SK-N-SH (cell line): ENCODE measurements around the gene NRCAM. TPM values are rescaled to one million over a fixed set of nuclear protein-coding genes. Genes with fewer than 3 reads are reported as not detected.

ENCODE experiments used
- CTCF ChIA-PET: fragments of 300-600, 350-600 bp; formaldehyde crosslinking; extraction: SDS; loops from one replicate; lab custom pipeline; 2021; lab: Yijun Ruan, JAX
- POLR2A ChIA-PET: fragments of 350-600 bp; sonication (Branson Sonifier 250); formaldehyde crosslinking; extraction: SDS; loops from one replicate; lab custom pipeline; 2020; ENCODE audit warnings: antibody characterized with exemption, inconsistent platforms; lab: Yijun Ruan, JAX
- DNase-seq: peaks from one replicate; pipeline ENCODE4 v3.0.0; 2012
- H2AFZ ChIP-seq: fragments of 200-600 bp; sonication (generic); 2 replicates; pipeline ENCODE4 v1.8.1; 2016; ENCODE audit warnings: antibody characterized with exemption, mild to moderate bottlenecking, low read depth
- H3F3A ChIP-seq: fragments of 200-600 bp; sonication (generic); replicated peaks from 2 replicates; pipeline ENCODE3; 2016; ENCODE audit warnings: antibody characterized with exemption, mild to moderate bottlenecking; ENCODE audit not compliant: insufficient read depth
- H3K27ac ChIP-seq, 2 experiments: fragments of 200-500 bp in 1 of 2; fragments of 200-600 bp in 1 of 2; sonication (Bioruptor generic) in 1 of 2; sonication (generic), shearing (Covaris generic) in 1 of 2; 2 replicates each; pipeline versions ENCODE4 v1.5.1 to v1.6.1; 2014 to 2016; ENCODE audit warnings: low read depth in 2 of 2, inconsistent platforms in 1 of 2, low read length in 1 of 2, mild to moderate bottlenecking in 1 of 2, mixed read lengths in 1 of 2
- H3K27me3 ChIP-seq: fragments of 200-600 bp; sonication (generic), shearing (Covaris generic); 2 replicates; pipeline ENCODE4 v1.6.1; 2016; ENCODE audit warnings: mixed run types; ENCODE audit not compliant: insufficient read depth
- H3K36me3 ChIP-seq, 2 experiments: fragments of 200-500 bp in 1 of 2; fragments of 200-600 bp in 1 of 2; sonication (Bioruptor generic) in 1 of 2; sonication (generic) in 1 of 2; replicated peaks in 1 of 2; 2 replicates each; pipeline versions ENCODE3 to v1.5.1; 2014 to 2016; ENCODE audit warnings: low read length in 1 of 2, mild to moderate bottlenecking in 1 of 2; ENCODE audit not compliant: insufficient read depth in 2 of 2, control insufficient read depth in 1 of 2
- H3K4me1 ChIP-seq, 2 experiments: fragments of 200-500 bp in 1 of 2; fragments of 200-600 bp in 1 of 2; sonication (Bioruptor generic) in 1 of 2; sonication (generic), shearing (Covaris generic) in 1 of 2; 2 replicates each; pipeline versions ENCODE4 v1.5.1 to v1.6.1; 2014 to 2016; ENCODE audit warnings: low read depth in 1 of 2, low read length in 1 of 2, mixed run types in 1 of 2; ENCODE audit not compliant: insufficient read depth in 2 of 2, control insufficient read depth in 1 of 2
- H3K4me2 ChIP-seq: fragments of 200-600 bp; sonication (generic), shearing (Covaris generic); 2 replicates; pipeline ENCODE4 v1.6.1; 2017; ENCODE audit warnings: mixed run types
- H3K4me3 ChIP-seq, 2 experiments: fragments of 200-500 bp in 1 of 2; fragments of 200-600 bp in 1 of 2; sonication (Bioruptor generic) in 1 of 2; sonication (generic), shearing (Covaris generic) in 1 of 2; 2 replicates each; pipeline versions ENCODE4 v1.5.1 to v1.8.1; 2014 to 2016; ENCODE audit warnings: low read depth in 2 of 2, inconsistent platforms in 1 of 2, low read length in 1 of 2, mild to moderate bottlenecking in 1 of 2, mixed read lengths in 1 of 2, moderate library complexity in 1 of 2
- H3K79me2 ChIP-seq: fragments of 200-600 bp; sonication (generic); 2 replicates; pipeline ENCODE4 v1.8.1; 2017; ENCODE audit warnings: mild to moderate bottlenecking; ENCODE audit not compliant: insufficient read depth
- H3K9ac ChIP-seq: fragments of 200-600 bp; sonication (generic); 2 replicates; pipeline ENCODE4 v1.6.1; 2017; ENCODE audit warnings: mixed run types
- H3K9me2 ChIP-seq: fragments of 200-600 bp; sonication (generic); 2 replicates; pipeline ENCODE4 v1.6.1; 2017; ENCODE audit warnings: mixed run types
- H3K9me3 ChIP-seq: fragments of 200-600 bp; sonication (generic); 2 replicates; pipeline ENCODE4 v1.6.1; 2017; ENCODE audit warnings: mixed run types, mild to moderate bottlenecking, moderate library complexity
- H4K20me1 ChIP-seq: fragments of 200-600 bp; sonication (generic); 2 replicates; pipeline ENCODE4 v1.6.1; 2017; ENCODE audit warnings: mild to moderate bottlenecking, mixed run types; ENCODE audit not compliant: insufficient read depth
- EP300 ChIP-seq, 2 experiments: IDR thresholded peaks; 2 replicates each; pipeline versions ENCODE4 v1.4.0 to v1.6.1; 2012; ENCODE audit warnings: borderline replicate concordance in 1 of 2, low read depth in 1 of 2, low read length in 1 of 2
- EZH2phosphoT487 ChIP-seq: fragments of 200-600 bp; sonication (generic); IDR thresholded peaks from 2 replicates; pipeline ENCODE4 v1.6.1; 2017; ENCODE audit warnings: low read depth, mixed run types, mild to moderate bottlenecking, antibody characterized with exemption, moderate library complexity, borderline replicate concordance
- FOXJ3 ChIP-seq: sonication (generic); formaldehyde crosslinking; IDR thresholded peaks from 2 replicates; pipeline ENCODE4 v1.5.1; 2020; ENCODE audit warnings: mild to moderate bottlenecking, missing genetic modification reagents
- GATA2 ChIP-seq: sonication (generic); formaldehyde crosslinking; IDR thresholded peaks from 2 replicates; pipeline ENCODE4 v1.5.0; 2020; ENCODE audit warnings: mild to moderate bottlenecking, missing genetic modification reagents
- JUND ChIP-seq: IDR thresholded peaks from 2 replicates; pipeline ENCODE4 v1.4.0; 2012
- MEF2A ChIP-seq: IDR thresholded peaks from 2 replicates; pipeline ENCODE4 v1.4.0; 2012; ENCODE audit warnings: low read depth, borderline replicate concordance
- MXI1 ChIP-seq: IDR thresholded peaks from 2 replicates; pipeline ENCODE4 v1.6.1; 2012; ENCODE audit warnings: mild to moderate bottlenecking, low read depth, low read length, improper control_type of control experiment
- RAD21 ChIP-seq: IDR thresholded peaks from 2 replicates; pipeline ENCODE4 v1.6.1; 2012; ENCODE audit warnings: mild to moderate bottlenecking, low read length
- RXRA ChIP-seq: IDR thresholded peaks from 2 replicates; pipeline ENCODE4 v1.4.0; 2012; ENCODE audit warnings: low read depth, mild to moderate bottlenecking, borderline replicate concordance
- SIN3A ChIP-seq: IDR thresholded peaks from 2 replicates; pipeline ENCODE4 v1.6.1; 2012; ENCODE audit warnings: low read depth, mild to moderate bottlenecking, low read length, moderate library complexity, borderline replicate concordance
- SMC3 ChIP-seq: IDR thresholded peaks from 2 replicates; pipeline ENCODE4 v1.6.1; 2012; ENCODE audit warnings: low read depth, low read length, improper control_type of control experiment
- TAF1 ChIP-seq: IDR thresholded peaks from 2 replicates; pipeline ENCODE4 v1.6.1; 2012; ENCODE audit warnings: low read depth, mild to moderate bottlenecking, low read length, moderate library complexity, borderline replicate concordance
- TCF12 ChIP-seq: IDR thresholded peaks from 2 replicates; pipeline ENCODE4 v1.4.0; 2012
- YY1 ChIP-seq: IDR thresholded peaks from 2 replicates; pipeline ENCODE4 v1.4.0; 2012; ENCODE audit warnings: low read depth, mild to moderate bottlenecking
- WGBS: methylation state at CpG from one replicate; pipeline ENCODE4 v1.1.6; 2017; ENCODE audit warnings: low lambda C conversion rate; 5-methylcytosine and 5-hydroxymethylcytosine counted together
- polyA plus RNA-seq, 3 experiments: library from polyadenylated mRNA; depleted of rRNA; stranded (reverse); fragments of >200 nt; gene quantifications; 2 replicates each; pipeline ENCODE4 v1.2.3, GENCODE V29; 2012
- TF ChIP-seq, protein P1 (sequence below): IDR thresholded peaks from 2 replicates; pipeline ENCODE4 v1.6.1; 2012; ENCODE audit warnings: mild to moderate bottlenecking, low read depth, low read length, moderate library complexity
- TF ChIP-seq, protein P2 (sequence below): fragments of 150-350 bp; IDR thresholded peaks from 2 replicates; pipeline ENCODE4 v1.6.1; 2017; ENCODE audit warnings: antibody characterized with exemption, low read length, low read depth, borderline replicate concordance
- TF ChIP-seq, protein P3 (sequence below): IDR thresholded peaks from 2 replicates; pipeline ENCODE4 v1.4.0; 2012; ENCODE audit warnings: low read depth, borderline replicate concordance
- TF ChIP-seq, protein P4 (sequence below): fragments of 200-600 bp; sonication (generic); IDR thresholded peaks from 2 replicates; pipeline ENCODE4 v1.6.1; 2017; ENCODE audit warnings: antibody characterized with exemption, mild to moderate bottlenecking, moderate library complexity

NRCAM gene
- polyA plus RNA-seq, 1 of the 3 experiments (the other 2 are of a cell fraction) = 1.1 TPM

DNA sequence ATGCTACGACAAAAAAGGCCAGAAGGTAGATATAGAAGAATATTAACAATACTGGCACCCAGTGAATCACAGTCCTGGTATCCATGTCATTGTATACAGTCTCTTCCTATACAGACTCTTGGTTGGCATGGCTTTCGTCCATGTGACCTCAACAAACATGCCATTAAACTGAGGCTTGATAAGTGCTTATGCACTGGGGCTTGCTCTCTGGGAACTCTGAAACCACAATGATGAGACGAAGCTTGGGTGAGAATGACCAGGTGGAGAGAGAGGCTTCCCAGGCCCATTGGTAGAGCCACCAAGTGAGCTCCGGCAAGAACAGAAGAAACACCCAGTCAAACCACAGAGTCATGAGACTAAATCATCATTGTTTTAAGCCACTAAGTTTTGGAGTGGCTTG lies 36.5 kb upstream of the NRCAM start:
- 96% methylated on average over 4 of the region's 4 CpGs for WGBS
- CTCF ChIA-PET = interaction anchor here (0.9 to 1.3 kb wide), 3 partner anchors 82 to 347 kb away, joined by 3 to 4 read pairs (median 3); no protein-coding TSS in a partner anchor

DNA sequence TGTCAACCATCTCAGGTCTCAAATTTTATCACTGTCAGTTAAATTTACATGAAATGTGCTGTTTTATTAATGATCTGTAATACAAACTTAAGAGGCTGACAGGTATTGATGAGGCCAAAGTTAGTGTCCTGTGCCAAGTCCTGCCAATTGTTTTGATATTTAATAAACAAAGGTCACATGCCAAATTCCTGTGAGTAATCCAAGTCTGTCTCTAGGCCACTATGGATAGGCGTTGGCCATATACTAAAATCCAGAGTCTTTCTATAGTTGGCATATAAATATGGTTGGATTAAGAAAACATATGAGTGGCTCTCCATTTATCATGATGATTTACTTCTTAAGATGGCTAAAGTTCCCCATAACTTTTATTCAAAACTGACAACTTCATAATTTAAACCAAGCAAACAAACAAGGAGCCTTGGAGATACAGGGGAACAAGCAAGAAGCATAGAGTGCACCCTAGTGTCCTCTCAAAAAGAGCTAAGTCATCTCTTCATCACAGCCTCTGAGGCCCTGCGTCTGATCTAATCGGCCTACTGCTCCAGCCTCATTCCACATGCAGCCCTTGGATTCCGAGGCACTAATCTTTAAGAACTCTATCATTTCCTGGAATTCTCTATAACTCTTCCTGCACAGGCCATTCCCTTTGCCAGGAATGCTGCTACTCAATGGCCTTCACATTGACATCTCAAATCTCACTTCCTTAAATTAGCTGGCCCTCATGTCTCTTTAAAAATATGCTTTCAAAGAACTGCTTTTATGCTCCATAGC lies 32.7 kb upstream of the NRCAM start:
- WGBS = 89% methylated on average over 4 of the region's 4 CpGs

More for the DNA sequence above, 36.5 kb upstream of the NRCAM start:
- Histone ChIP-seq H3K4me2 (no peak overlapping the region), H3K9me3 (no peaks in the 10 kb centered on the region), H3K36me3 (peaks cover 33 to 46% of the 10 kb centered on the region in 2 experiments), H3K27ac (no peak overlapping the region), H3F3A (peaks cover 13% of the 10 kb centered on the region), H3K27me3 (no peaks in the 10 kb centered on the region), H3K9me2 (no peaks in the 10 kb centered on the region)
- POLR2A ChIA-PET = no interaction called here
- TF ChIP-seq, protein P1, sequence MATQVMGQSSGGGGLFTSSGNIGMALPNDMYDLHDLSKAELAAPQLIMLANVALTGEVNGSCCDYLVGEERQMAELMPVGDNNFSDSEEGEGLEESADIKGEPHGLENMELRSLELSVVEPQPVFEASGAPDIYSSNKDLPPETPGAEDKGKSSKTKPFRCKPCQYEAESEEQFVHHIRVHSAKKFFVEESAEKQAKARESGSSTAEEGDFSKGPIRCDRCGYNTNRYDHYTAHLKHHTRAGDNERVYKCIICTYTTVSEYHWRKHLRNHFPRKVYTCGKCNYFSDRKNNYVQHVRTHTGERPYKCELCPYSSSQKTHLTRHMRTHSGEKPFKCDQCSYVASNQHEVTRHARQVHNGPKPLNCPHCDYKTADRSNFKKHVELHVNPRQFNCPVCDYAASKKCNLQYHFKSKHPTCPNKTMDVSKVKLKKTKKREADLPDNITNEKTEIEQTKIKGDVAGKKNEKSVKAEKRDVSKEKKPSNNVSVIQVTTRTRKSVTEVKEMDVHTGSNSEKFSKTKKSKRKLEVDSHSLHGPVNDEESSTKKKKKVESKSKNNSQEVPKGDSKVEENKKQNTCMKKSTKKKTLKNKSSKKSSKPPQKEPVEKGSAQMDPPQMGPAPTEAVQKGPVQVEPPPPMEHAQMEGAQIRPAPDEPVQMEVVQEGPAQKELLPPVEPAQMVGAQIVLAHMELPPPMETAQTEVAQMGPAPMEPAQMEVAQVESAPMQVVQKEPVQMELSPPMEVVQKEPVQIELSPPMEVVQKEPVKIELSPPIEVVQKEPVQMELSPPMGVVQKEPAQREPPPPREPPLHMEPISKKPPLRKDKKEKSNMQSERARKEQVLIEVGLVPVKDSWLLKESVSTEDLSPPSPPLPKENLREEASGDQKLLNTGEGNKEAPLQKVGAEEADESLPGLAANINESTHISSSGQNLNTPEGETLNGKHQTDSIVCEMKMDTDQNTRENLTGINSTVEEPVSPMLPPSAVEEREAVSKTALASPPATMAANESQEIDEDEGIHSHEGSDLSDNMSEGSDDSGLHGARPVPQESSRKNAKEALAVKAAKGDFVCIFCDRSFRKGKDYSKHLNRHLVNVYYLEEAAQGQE = no peak
- no peak for TF ChIP-seq JUND
- no peak for TF ChIP-seq SMC3
- no peak for TF ChIP-seq TCF12
- no peak for TF ChIP-seq MEF2A
- TF ChIP-seq GATA2 (CRISPR knock-in tag) = no peak
- TF ChIP-seq, protein P2, sequence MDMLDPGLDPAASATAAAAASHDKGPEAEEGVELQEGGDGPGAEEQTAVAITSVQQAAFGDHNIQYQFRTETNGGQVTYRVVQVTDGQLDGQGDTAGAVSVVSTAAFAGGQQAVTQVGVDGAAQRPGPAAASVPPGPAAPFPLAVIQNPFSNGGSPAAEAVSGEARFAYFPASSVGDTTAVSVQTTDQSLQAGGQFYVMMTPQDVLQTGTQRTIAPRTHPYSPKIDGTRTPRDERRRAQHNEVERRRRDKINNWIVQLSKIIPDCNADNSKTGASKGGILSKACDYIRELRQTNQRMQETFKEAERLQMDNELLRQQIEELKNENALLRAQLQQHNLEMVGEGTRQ = no peak
- no peak for TF ChIP-seq TAF1
- TF ChIP-seq EP300 (IDR thresholded peaks at IDR 0.05; ENCODE audit: borderline replicate concordance in 1 of 2, low read depth in 1 of 2, low read length in 1 of 2) = no peak
- TF ChIP-seq SIN3A = no peak
- TF ChIP-seq, all 33 proteins: peak for 0
- Histone ChIP-seq H3K4me1 (no peaks in the 10 kb centered on the region), H2AFZ (no peak overlapping the region), H3K9ac (no peak overlapping the region), H3K4me3 (no peak overlapping the region), H3K79me2 (peaks cover 4% of the 10 kb centered on the region; the same call in 1 of the 2 replicates), H4K20me1 (no peaks in the 10 kb centered on the region)
- DNase-seq = no peak

More for the DNA sequence above, 32.7 kb upstream of the NRCAM start:
- Histone ChIP-seq H3K36me3 (peaks cover 42 to 50% of the 10 kb centered on the region in 2 experiments), H3K4me1 (peaks cover 0 to 5% of the 10 kb centered on the region in 2 experiments; a peak in 1 of 4 replicates), H3K27ac (no peak overlapping the region), H3K79me2 (no peaks in the 10 kb centered on the region; the same call in 1 of the 2 replicates), H3K9me3 (no peaks in the 10 kb centered on the region), H3F3A (peaks cover 16% of the 10 kb centered on the region), H3K27me3 (no peaks in the 10 kb centered on the region), H3K4me2 (no peak overlapping the region), H3K4me3 (no peak overlapping the region), H4K20me1 (no peaks in the 10 kb centered on the region), H2AFZ (no peak overlapping the region), H3K9me2 (no peaks in the 10 kb centered on the region), H3K9ac (no peak overlapping the region)
- TF ChIP-seq MXI1 (no peak), EZH2phosphoT487 (no peak), RAD21 (no peak), YY1 (no peak), FOXJ3 (CRISPR knock-in tag) (no peak), MEF2A (no peak), TCF12 (no peak), RXRA (no peak)
- TF ChIP-seq, protein P3, sequence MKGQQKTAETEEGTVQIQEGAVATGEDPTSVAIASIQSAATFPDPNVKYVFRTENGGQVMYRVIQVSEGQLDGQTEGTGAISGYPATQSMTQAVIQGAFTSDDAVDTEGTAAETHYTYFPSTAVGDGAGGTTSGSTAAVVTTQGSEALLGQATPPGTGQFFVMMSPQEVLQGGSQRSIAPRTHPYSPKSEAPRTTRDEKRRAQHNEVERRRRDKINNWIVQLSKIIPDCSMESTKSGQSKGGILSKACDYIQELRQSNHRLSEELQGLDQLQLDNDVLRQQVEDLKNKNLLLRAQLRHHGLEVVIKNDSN = no peak
- TF ChIP-seq, protein P4, sequence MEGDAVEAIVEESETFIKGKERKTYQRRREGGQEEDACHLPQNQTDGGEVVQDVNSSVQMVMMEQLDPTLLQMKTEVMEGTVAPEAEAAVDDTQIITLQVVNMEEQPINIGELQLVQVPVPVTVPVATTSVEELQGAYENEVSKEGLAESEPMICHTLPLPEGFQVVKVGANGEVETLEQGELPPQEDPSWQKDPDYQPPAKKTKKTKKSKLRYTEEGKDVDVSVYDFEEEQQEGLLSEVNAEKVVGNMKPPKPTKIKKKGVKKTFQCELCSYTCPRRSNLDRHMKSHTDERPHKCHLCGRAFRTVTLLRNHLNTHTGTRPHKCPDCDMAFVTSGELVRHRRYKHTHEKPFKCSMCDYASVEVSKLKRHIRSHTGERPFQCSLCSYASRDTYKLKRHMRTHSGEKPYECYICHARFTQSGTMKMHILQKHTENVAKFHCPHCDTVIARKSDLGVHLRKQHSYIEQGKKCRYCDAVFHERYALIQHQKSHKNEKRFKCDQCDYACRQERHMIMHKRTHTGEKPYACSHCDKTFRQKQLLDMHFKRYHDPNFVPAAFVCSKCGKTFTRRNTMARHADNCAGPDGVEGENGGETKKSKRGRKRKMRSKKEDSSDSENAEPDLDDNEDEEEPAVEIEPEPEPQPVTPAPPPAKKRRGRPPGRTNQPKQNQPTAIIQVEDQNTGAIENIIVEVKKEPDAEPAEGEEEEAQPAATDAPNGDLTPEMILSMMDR = no peak
- ChIA-PET CTCF (interaction anchor here (1.1 to 4.1 kb wide), 2 partner anchors 9 to 308 kb away, joined by 3 to 33 read pairs; no protein-coding TSS in a partner anchor), POLR2A (no interaction called here)
- DNase-seq = no peak
